Measurements from ENCODE around the gene FGD3.
A peak's percentile ranks its signal among the peaks of the same experiment; 100 is the strongest.
"Not testable (repeated sequence)": the region's sequence is repeated elsewhere in the genome, so short reads cannot be mapped to it uniquely, and the experiment has no call there.

FGD3 gene, protein sequence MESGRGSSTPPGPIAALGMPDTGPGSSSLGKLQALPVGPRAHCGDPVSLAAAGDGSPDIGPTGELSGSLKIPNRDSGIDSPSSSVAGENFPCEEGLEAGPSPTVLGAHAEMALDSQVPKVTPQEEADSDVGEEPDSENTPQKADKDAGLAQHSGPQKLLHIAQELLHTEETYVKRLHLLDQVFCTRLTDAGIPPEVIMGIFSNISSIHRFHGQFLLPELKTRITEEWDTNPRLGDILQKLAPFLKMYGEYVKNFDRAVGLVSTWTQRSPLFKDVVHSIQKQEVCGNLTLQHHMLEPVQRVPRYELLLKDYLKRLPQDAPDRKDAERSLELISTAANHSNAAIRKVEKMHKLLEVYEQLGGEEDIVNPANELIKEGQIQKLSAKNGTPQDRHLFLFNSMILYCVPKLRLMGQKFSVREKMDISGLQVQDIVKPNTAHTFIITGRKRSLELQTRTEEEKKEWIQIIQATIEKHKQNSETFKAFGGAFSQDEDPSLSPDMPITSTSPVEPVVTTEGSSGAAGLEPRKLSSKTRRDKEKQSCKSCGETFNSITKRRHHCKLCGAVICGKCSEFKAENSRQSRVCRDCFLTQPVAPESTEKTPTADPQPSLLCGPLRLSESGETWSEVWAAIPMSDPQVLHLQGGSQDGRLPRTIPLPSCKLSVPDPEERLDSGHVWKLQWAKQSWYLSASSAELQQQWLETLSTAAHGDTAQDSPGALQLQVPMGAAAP

DNA sequence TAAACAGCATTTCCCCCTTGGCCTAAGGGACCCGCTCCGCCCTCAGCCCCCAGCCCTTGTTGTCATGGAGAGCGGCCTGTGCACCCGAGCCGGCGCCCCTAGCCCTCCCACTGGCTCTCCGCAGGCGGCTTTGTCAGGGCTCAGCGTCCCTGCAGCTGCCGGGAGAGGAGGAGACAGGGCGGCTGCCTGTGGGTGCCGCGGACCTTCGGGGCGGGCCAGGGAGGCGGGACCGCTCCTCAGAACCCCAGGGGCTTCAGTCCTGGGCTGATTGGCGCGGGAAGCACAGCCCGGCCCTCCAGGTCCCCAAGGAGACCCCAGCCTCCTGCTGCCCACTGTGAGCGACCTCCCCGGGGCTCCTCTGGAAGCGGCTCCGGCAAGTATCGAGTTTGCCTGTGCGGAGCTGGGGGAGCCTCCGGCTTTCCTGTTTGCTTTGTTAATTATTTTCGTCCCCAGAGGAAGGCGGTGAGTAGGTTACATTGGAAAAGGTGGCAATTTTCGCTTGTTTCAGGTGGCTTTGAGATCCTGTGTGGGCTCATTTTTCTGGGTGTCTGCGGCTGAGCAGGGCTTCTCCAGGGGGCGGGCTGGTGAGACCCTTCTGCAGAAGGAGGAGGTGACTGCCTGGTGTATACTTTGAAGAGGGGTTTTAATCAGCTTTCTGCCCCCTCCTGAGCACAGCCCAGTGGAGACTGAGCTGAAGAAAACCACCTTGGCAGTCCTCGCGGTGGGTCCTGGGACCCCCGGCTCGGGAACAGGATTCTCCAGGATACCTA, at the start of gene FGD3:
Gene FGD3 (plus strand): TSS at position 256 of the 770 bp plus-strand sequence. CDS start 28,734 bp downstream, outside the sequence.
- no peak for DNase-seq

DNA sequence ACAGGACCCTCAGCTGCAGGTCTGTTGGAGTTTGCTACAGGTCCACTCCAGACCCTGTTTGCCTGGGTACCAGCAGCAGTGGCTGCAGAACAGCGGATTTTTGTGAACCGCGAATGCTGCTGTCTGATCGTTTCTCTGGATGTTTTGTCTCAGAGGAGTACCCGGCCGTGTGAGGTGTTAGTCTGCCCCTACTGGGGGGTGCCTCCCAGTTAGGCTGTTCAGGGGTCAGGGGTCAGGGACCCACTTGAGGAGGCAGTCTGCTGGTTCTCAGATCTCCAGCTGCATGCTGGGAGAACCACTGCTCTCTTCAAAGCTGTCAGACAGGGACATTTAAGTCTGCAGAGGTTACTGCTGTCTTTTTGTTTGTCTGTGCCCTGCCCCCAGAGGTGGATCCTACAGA, 42.2 kb upstream of the FGD3 start:
- not testable (repeated sequence) for DNase-seq

DNA sequence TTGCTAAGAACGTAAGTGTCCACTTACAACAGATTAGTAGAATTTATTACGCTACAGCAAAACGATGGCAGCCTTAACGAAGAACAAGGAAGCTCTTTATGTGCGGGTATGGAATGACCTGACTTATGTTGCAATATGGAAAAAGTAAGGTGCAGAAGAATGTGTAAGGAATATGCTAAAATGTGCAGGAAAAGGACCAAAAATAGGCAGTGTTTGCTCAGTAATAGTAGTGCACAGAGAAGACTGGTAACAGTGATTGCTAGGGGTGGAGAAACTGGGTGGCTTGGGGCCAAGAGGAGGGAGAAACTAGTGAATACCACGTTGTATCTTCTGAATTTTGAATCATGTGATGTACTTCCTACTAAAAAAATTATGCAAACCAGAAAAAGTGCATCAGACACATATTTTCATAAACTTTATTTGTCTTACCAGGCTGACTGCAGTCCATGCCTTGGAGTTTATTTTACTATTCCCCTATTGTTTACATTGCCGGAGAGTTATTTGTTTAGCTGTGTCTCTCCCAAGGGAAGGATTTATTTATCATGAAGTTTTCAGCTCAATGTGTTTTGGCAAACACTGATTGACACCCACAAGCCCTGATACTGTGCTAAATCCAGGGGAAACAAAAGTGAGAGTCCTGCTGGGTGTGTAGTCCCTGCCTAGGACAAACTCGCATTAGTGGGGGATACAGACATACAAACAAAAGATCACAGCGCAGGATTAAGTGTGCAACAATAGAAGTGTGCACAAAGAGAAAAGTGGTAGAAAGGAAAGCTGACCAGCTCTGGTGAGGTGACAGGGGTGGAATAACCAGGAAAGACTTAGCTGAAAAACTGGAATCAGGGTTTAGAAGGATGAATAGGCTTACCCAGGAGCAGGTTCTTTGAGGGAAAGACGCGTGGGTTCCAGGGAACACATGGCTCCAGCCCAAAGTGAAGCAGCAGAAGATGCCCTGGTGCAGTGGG, 35.5 kb upstream of the FGD3 start:
- no peak for DNase-seq

DNA sequence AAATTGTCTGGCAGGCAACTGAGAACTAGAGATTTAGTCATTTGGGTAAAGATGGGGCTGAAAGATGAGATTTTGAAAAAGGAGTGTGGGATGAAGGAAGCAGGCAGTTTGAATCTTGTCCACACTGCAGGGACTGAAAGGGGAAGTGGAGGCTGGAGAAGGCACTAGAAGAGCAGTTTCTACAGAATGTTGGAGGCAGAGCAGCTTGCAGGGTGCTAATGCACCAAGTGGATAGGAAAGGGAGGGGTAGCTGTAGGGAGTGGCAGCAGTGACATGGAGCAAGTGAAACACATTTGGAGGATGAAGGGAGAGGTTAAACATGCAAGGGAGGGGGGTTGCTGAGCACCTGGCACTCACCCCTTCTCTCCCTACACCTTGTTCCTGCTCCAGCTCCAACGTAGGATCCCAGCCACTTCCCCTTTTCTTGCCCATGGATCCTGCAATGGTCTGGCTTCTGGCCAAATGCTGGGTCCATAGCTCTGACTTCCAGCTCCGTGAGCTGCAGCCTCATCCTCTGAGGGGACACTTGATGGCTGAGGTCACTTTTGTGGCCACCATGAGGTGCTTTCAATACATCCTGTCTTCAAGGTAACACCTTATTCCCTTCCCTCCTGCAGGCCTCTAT, 30.0 kb upstream of the FGD3 start:
- no peak for DNase-seq

DNA sequence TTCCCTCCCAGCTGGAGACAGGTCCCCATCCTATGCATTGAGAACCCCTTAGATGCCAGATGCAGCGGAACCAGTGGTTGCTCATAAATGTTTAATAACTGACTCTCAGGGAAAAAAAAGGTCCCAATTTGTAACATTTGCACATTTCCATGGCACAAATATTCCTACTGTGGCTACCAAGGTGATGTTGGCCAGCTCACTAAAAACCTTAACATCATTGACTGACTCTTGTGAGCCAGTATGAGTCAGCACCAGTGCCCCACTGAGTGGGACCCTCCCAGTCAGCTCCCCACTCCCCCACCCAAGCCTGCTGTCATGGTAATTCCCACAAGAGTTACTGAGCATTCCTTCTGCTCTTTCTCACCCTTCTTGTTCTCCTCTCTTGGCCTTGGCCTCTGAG, 26.9 kb upstream of the FGD3 start:
- no peak for DNase-seq

DNA sequence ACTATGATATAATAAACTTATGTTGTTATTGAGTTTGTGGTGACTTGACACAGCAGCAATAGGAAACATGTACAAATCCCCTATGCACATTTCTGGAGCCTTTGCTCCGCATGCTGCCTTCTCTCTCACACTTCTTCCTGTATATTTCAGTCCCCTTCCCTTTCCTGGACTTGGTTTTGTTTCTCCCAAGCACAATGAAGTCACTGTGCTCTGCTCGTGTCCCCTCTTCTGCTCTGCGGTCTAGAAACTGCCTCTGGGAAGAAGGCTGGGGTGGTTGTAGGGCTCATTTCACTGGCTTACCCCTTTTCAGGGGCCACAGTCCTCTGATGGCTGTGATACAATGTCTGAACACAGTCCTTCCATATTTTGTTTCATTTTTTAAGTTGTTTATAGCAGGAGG, 15.7 kb upstream of the FGD3 start:
- DNase-seq: no peak

DNA sequence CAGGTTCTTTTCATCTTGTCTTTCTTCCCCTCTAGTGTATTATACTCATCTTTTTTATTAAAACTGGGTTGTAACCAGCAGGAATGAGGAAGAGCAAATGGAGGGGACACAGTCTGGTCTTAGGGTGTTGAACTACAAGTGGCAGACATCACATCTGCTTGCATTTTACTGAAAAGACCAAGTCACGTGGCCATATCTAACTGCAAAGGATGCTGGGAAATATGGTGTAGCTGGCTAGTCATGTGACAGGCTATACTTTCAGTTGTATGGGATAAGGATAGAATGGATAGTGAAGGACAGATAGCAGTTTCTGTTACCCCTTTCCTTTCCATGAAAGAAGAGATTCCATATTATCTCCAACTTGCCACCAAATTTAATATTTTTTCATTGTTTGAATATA, 13.0 kb upstream of the FGD3 start:
- no peak for DNase-seq

DNA sequence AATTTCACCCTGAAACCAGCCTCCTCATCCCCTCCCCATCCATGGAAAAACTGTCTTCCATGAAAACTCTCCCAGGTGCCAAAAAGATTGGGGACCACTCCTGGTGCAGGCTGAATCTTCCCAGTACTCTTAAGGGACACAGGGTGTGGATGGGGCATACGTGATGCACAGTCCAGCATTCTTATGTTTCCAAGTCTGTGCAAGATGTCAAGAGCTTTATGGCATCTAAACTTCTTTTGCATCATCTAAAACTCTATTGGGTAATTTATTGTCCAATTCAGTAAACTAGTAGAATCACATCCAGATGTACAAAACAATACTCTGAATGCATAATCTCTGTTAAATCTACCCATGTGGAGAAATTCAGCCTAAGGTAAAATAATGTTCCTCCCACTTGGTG, 9.3 kb upstream of the FGD3 start:
- DNase-seq: no peak

DNA sequence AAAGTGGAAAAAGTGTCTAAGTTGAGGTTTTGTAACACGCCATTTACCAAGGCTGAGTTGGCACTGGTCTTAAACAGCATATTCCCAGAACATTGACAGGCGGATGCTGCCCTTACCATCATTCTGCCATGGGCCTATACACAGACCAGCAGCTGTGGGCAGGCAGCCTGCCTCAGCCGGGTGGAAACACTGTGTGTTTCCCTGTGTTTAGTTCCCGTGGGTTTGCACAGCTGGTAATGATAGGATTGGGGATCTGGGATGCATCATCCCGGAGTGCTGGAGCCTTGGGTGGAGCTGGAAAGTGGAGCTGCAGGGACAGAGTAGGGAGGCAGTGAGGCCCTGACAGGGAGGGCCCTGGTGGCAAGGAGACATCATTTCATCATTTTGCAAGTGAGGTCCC, 5.5 kb upstream of the FGD3 start:
- DNase-seq: no peak

DNA sequence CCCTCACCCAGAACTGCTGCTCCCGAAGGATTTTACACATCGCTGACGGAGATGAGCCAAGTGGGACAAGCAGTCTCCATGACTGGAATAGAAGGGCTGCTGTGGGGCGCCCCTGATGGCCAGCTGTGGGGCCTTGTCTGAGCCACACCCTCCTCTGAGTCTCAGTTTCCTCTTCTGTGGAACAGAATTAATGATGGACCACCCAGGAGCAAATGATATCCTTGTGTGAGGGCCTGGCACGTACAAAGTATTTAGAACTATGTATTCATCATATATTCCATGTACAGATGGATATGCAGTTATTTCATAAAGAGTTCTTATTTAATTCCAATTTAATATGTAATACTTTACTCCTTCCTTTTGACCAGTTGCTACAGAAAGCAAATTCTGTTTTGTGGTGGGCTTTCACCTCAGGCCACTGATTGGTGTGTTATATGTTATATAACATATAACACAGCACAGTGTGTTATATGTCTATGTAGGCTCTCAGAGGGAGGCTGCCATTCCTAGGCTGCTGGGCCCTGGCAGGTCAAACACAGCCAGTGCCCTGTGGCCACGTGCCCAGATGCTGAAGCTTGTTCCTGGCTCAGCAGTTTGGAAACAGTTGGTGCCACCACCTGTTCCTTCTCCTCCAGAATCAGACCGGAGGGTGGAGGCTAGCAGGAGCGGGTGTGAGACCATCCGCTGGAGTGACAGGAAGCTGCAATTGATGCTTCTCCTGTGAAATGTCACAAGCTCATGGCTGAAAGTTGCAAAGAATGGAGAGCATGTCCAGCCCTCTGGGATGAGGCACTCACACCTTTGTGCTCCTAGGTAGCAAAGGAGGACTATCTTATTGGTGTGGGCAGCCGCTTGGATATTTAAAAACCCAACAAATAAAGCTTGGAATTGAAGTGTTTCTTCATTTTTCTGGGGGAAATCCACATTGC, 4.4 kb upstream of the FGD3 start:
- peak; percentile 11 to 20 for DNase-seq

DNA sequence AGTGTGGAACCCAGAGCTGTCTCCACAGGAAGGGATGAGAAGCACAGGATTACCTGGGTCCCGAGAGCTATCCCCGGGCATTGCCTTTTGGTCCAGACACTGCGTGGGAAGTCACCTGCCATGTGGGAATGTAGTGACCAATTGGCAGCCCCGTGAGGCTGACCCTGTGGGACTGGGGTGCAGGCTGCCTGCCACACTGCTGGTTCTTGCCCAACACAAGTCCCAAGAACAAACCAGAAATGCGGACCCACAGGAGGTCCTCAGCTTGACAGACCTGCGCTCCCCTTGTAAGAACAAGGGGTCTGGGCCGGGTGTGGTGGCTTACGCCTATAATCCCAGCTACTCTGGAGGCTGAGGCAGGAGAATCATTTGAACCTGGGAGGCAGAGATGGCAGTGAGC, 2.4 kb upstream of the FGD3 start:
- DNase-seq: no peak

DNA sequence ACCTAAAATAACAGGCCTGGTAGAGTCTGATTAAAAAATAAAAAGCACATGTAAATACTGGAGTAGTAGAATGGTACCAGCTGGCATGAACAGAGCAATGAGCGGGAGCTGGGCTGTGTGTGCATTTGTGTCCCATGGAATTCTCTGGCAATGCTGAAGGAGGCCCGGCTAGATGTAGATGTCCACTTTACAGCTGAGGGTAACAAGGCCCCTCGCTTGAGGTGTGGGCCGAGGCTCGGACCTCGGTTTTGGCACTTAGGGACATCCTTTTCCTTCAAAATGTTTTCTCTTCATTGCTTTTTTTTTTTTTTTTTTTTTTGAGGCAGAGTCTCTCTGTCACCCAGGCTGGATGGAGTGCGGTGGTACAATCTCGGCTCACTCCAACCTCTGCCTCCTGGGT, 1.5 kb upstream of the FGD3 start:
- no peak for DNase-seq

DNA sequence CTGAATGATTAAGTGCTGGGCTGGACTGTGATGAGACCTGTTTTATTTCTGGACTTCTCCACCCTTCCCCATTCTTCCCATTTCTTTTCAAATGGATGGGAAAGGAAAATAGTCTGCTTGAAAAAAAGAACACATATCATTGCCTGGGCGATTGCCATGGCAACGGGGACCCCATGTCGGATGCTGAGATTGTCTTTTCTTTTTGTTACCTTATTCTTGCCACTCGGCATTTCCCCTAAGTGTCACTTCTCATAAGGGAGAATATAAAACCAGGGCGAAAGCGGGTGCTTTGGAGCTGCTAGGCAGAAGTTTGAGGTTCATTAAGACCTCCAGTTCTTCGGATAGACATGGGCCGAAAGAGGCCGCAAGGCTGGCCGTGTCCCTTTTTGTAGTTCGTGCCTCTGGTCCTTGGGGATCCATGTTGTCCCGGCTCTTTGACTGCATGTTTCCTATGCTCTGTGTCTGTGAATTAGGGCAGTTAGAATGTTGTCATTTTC, 763 bp downstream of the FGD3 start:
- no peak for DNase-seq

DNA sequence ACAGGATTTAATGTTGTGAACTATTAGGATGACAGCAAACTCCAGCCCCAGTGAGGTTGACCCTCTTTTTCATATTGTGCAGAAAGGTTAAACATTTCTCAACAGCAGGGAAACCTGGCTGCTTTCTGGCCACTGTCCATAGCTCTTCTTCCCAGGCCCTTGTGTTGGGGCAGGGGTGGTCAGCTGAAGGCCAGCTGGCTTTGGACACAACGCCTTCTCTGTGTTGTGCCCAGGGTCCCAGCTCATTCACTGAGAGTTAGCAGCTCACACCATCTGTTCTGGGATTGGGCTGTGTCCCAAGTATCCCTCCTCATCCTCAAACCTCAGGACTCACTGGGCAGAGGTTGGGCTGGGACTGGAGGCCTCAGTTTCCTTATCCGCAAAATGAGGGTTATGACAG, 1.3 kb downstream of the FGD3 start:
- DNase-seq: no peak

DNA sequence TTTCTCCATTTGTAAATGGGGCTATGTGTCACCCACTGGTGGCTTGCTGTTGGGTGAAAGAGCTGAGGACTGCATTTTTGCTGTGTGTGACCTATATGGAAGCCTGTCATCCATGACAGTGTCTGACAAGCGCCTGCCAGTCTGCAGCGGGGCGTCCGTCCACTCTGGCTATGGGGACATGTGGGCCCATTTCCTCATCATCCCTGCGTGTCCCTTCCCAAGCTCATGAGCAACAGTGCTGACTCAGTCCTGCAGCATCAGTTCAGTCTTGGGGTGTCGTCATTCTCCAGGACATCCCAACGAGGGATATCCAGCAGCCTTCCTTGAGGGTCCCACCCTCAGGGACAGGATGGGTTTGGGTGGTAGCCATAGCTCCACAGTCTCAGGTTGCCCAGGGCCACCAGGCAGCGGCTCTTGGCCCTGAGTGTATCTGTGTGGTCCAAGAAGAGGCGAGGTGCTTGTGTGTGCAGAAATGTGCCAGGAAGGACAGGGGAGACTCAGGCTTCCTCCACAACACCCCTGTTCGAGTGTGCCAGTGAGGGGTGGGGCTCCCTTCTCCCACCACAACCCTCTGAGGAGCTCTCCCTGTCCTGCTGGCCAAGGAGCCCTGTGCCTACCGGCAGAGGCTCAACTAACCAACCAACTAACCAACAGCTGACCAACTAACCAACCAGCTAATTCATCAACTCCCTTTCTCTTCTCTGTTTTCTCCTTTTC, 2.1 kb downstream of the FGD3 start:
- no peak for DNase-seq

DNA sequence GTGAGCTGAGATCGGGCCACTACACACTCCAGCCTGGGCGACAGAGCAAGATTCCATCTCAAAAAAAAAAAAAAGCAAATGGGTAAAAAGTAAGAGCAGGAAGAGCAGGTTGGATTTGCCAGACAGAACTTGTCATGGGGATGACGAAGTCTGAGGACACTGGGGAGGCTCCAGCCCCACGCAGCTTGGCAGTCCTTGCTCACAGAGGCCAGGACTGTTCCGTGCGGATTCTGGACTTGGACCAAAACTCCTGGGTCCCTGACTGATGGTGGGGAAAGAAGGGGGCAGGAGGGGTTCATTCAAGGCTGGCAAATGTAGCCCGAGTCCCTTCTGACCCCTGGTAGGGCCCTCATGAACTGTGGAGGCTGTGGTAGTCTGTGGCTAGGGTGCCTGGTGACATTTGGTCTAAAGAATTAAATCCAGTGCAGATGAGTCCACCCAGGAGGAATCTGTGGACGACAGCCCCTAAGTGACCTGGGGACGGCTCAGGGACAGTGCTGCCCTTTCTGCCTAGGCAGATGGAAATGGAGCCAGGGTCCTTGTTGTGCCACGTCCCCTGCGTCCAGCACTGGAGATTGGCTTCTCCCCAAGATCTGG, 3.1 kb downstream of the FGD3 start:
- DNase-seq: no peak

DNA sequence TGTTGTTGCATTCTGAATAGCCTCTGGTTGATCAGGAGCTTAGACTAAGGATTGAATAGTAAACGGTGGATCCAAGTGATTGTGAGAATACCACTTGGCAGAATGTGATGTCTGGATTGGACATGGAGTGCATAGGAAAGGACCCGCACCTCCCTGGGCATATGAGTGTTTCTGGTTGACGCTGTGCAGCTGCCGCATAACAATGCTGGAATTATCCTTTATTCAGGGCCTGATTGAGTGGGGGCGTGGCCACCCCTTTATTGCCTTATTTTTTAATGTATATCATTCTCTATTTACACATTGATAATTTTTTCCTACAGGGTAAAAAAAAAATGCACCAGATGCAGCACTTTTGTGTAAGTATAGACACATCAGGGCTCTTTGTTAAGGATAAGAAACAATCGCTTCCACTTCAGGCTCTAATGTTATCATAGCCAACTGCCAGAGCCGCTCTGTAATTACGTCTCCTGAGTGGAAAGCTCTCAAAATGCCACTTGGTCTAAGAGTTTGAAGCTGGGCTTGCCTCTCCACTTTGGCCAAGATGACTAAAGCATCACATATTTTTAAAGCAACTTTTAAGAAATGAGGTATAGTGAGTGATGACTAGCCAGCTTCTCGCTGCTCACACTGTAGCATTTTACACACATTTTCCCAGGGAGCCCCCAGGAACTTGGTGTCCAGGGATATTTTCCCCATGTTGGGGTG, 5.7 kb downstream of the FGD3 start:
- no peak for DNase-seq

DNA sequence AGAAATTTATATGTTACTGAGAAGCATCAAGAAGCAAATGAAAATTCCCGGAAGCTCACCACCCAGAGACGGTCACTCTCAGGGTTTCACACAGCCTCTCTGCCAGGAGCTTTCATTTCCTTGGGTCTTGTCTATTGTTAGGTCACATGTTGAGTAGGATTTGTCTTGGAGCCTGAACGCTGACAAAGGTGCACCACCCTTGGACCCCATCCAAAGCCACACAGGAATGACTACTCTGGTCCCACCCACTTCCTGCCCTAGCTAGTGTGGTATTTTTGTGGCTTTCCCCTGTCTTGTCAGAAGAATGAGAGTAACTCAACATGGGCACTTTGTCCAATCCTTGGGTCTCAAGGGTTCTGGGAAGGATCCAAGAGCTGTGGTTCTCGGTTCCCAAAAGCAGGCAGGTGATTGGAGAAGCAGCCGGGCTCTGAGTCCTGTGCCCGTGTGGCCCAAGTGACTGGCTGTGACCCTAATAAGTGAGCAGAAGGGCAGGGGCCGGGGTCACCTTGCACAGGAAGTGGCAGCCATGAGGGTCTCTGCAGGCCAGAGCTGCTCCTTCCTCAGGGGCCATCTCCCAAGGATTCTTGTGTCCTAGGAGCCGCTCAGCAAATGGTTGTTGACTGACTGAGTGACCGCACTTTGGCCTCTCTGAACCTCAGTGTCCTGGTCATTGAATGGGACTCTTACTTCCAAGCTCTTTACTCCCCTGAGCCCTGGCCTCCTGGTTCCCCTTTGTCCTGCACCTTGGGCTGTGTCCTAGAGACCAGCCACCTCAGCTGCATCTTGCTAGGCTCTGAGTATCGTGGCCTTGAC, 6.9 kb downstream of the FGD3 start:
- DNase-seq: no peak

All from cerebellar nuclear complex (tissue), 1 donor.